ENCODE measurements around the gene PAPPA.

DNA sequence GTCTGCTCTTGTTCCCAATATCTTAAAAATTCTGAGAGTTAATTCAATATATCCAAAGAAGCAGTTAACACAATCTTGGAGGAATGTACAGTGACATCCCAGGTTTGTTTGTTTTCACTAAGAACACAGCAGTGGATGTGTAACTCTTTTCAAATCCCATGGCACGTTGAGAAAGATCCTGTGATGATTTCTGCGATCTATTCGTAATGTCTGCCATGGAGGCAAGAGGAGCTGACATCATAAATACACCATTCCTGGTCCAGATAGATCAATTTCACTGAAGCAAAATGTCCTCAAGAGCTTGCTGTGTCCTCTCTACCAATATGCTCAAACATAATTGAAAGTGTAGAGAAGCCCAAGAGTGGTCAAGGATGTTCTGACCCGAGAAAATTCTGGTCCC lies 280.7 kb downstream of the PAPPA start:
- TF ChIP-seq EZH2 (IDR thresholded peaks at IDR 0.05), result no peak
- no peak for TF ChIP-seq FOXP2 (optimal IDR thresholded peaks at IDR 0.05; ENCODE audit: control extremely low read depth, extremely low read length, insufficient read depth)
